HepG2 (cell line): Measurements from ENCODE around the gene NPAS2. TPM values are rescaled to one million over a fixed set of nuclear protein-coding genes. Genes with fewer than 3 reads are reported as not detected.

ENCODE experiments used
- DMAP1 ChIP-seq: IDR thresholded peaks from 2 replicates; pipeline ENCODE4 v1.6.1; 2016
- DR1 ChIP-seq: sonication (generic); formaldehyde crosslinking; IDR thresholded peaks from 2 replicates; pipeline ENCODE4 v1.8.0; 2021; ENCODE audit warnings: mild to moderate bottlenecking, missing genetic modification reagents, inconsistent platforms
- ELK4 ChIP-seq: sonication (generic); formaldehyde crosslinking; IDR thresholded peaks from 2 replicates; pipeline ENCODE4 v1.9.0; 2021; ENCODE audit warnings: missing genetic modification reagents, borderline replicate concordance
- FOXA3 ChIP-seq: IDR thresholded peaks from 2 replicates; pipeline ENCODE4 v1.6.1; 2016; ENCODE audit warnings: missing genetic modification reagents, missing compliant biosample characterization
- GATAD1 ChIP-seq: IDR thresholded peaks from 2 replicates; pipeline ENCODE4 v1.6.1; 2016; ENCODE audit warnings: missing genetic modification reagents, missing compliant biosample characterization
- HNF1A ChIP-seq, 2 experiments: sonication (generic) in 1 of 2; formaldehyde crosslinking in 1 of 2; IDR thresholded peaks; 2 replicates each; pipeline versions ENCODE4 v1.4.0 to v1.6.1; 2016 to 2020; ENCODE audit warnings: borderline replicate concordance in 1 of 2, low read depth in 1 of 2, mild to moderate bottlenecking in 1 of 2, missing genetic modification reagents in 1 of 2
- HOXD1 ChIP-seq: sonication (generic); formaldehyde crosslinking; IDR thresholded peaks from 2 replicates; pipeline ENCODE4 v1.5.0; 2020; ENCODE audit warnings: missing genetic modification reagents
- IRF1 ChIP-seq: sonication (generic); formaldehyde crosslinking; IDR thresholded peaks from 2 replicates; pipeline ENCODE4 v1.4.0; 2020; ENCODE audit warnings: low read depth, mild to moderate bottlenecking, missing genetic modification reagents
- MBD4 ChIP-seq: IDR thresholded peaks from 2 replicates; pipeline ENCODE4 v1.6.1; 2012; ENCODE audit warnings: low read length, inconsistent platforms, borderline replicate concordance
- MBNL3 ChIP-seq: fragments of 250-450 bp; sonication (Bioruptor Pico); conservative IDR thresholded peaks from 2 replicates; pipeline ENCODE4 v1.8.0; 2022; ENCODE audit warnings: mild to moderate bottlenecking, inconsistent platforms
- MIER3 ChIP-seq: IDR thresholded peaks from 2 replicates; pipeline ENCODE4 v1.6.1; 2016; ENCODE audit warnings: missing compliant biosample characterization, borderline replicate concordance
- PATZ1 ChIP-seq: sonication (generic); formaldehyde crosslinking; IDR thresholded peaks from 2 replicates; pipeline ENCODE4 v1.4.0; 2020; ENCODE audit warnings: missing genetic modification reagents
- PPARG ChIP-seq: conservative IDR thresholded peaks from 2 replicates; pipeline ENCODE4 v1.6.1; 2016; ENCODE audit warnings: missing biosample characterization, missing genetic modification reagents
- RAD51 ChIP-seq: fragments of 450-650 bp; IDR thresholded peaks from 2 replicates; pipeline ENCODE4 v1.6.1; 2016; ENCODE audit warnings: borderline replicate concordance
- RBM39 ChIP-seq: fragments of 200-400 bp; formaldehyde crosslinking; IDR thresholded peaks from one replicate; pipeline ENCODE4 v1.6.1; 2018; ENCODE audit warnings: antibody characterized with exemption, mild to moderate bottlenecking, low read depth, low read length; ENCODE audit not compliant: poor library complexity, severe bottlenecking
- SIN3A ChIP-seq: IDR thresholded peaks from 2 replicates; pipeline ENCODE4 v1.6.1; 2011; ENCODE audit warnings: low read depth, mild to moderate bottlenecking, control low read depth, low read length, borderline replicate concordance
- SMARCC2 ChIP-seq: fragments of 450-650 bp; IDR thresholded peaks from 2 replicates; pipeline ENCODE4 v1.6.1; 2017; ENCODE audit warnings: antibody characterized with exemption, mild to moderate bottlenecking
- TBX3 ChIP-seq: fragments of 450-650 bp; IDR thresholded peaks from 2 replicates; pipeline ENCODE4 v1.6.1; 2017; ENCODE audit warnings: antibody characterized with exemption, mild to moderate bottlenecking, inconsistent platforms, borderline replicate concordance
- TCF7 ChIP-seq: sonication (generic); IDR thresholded peaks from 2 replicates; pipeline ENCODE4 v1.6.1; 2016; ENCODE audit warnings: antibody characterized with exemption, low read depth
- TGIF2 ChIP-seq: IDR thresholded peaks from 2 replicates; pipeline ENCODE4 v1.6.1; 2016; ENCODE audit warnings: control low read depth, missing compliant biosample characterization
- ZNF839 ChIP-seq: sonication (generic); formaldehyde crosslinking; IDR thresholded peaks from 2 replicates; pipeline ENCODE4 v1.4.0; 2020; ENCODE audit warnings: missing genetic modification reagents, mild to moderate bottlenecking, borderline replicate concordance
- polyA plus RNA-seq, 8 experiments: library from polyadenylated mRNA; depleted of rRNA in 3 of 8; stranded (reverse) in 7 of 8; unstranded in 1 of 8; fragments of >200 nt; fragmentation: Illumina TruSeq in 4 of 8; extraction: Trizol in 4 of 8; gene quantifications; 2 replicates each; pipeline versions ENCODE4 v1.2.1 to v1.2.3, GENCODE V29; 2011 to 2016; ENCODE audit warnings: low read depth in 4 of 8, missing spikeins in 1 of 8, mixed read lengths in 1 of 8; ENCODE audit not compliant: insufficient read depth in 1 of 8
- total RNA-seq, 5 experiments: library from RNA; depleted of rRNA; stranded (reverse); fragments of >200 nt; fragmentation: Illumina TruSeq; extraction: Trizol; gene quantifications; 2 replicates each; pipeline ENCODE4 v1.2.3, GENCODE V29; 2016; ENCODE audit warnings: low read depth in 1 of 5

NPAS2 gene
- total and polyA plus RNA-seq, 2 of the 13 experiments (the other 11 are each of a cell fraction or from before 2014, with no cell fraction given): 14.8 to 37.5 TPM

- no peak for TF ChIP-seq HNF1A (IDR thresholded peaks at IDR 0.05; ENCODE audit: low read depth)
- no peak for TF ChIP-seq HNF1A (CRISPR knock-in tag; IDR thresholded peaks at IDR 0.05; ENCODE audit: borderline replicate concordance)
- TF ChIP-seq SIN3A: no peak
- no peak; the same call in 1 of the 2 replicates for TF ChIP-seq TGIF2 (CRISPR knock-in tag)
- TF ChIP-seq RAD51: no peak
- TF ChIP-seq DMAP1 (CRISPR knock-in tag): no peak
- no peak for TF ChIP-seq SMARCC2
- TF ChIP-seq MBNL3 (CRISPR knock-in tag): no peak
- TF ChIP-seq ELK4 (CRISPR knock-in tag): no peak
- TF ChIP-seq FOXA3: peak; percentile 47; the same call in 1 of the 2 replicates
- no peak for TF ChIP-seq MBD4
- TF ChIP-seq PPARG (CRISPR knock-in tag): peak; percentile 96
- no peak for TF ChIP-seq HOXD1 (CRISPR knock-in tag)
- no peak for TF ChIP-seq RBM39
- TF ChIP-seq ZNF839 (CRISPR knock-in tag): no peak
- peak; percentile 29 for TF ChIP-seq PATZ1
- TF ChIP-seq IRF1 (CRISPR knock-in tag): no peak
- TF ChIP-seq GATAD1 (CRISPR knock-in tag): 0 out of 2 replicates have a peak, but pooled peaks have one; percentile 34
- TF ChIP-seq TCF7: peak; percentile 53; the same call in 1 of the 2 replicates
- peak; percentile 49; the same call in 1 of the 2 replicates for TF ChIP-seq MIER3 (CRISPR knock-in tag)
- TF ChIP-seq DR1 (CRISPR knock-in tag): no peak
- TF ChIP-seq TBX3: no peak
Measured at GRCh38 chr2:100778637-100779450, 41.1 kb upstream of the NPAS2 start (continued).
